HepG2 (cell line): ENCODE results near the gene DHRS11. TPM values are rescaled to one million over a fixed set of nuclear protein-coding genes. Genes with fewer than 3 reads are reported as not detected.

Source experiments
- ATAC-seq: fragments of 200-7000 bp; cut with Tn5 transposase; 3 replicates; pipeline ENCODE4 v1.9.1; 2020; ENCODE audit warnings: mild to moderate bottlenecking, moderate library complexity
- BruUV-seq: library from RNA; stranded (reverse); fragments of 400-500 nt; replicated peaks from 2 replicates; lab custom pipeline; 2021; lab: Mats Ljungman, UMichigan
- CTCF ChIA-PET: fragments of 300-600 bp; formaldehyde crosslinking; extraction: SDS; loops from one replicate; lab custom pipeline; 2021; ENCODE audit warnings: low total read pairs, inconsistent platforms, low intra/inter-chr PET ratio; lab: Yijun Ruan, JAX
- POLR2A ChIA-PET: fragments of 350-600 bp; sonication (Branson Sonifier 250); formaldehyde crosslinking; loops from one replicate; lab custom pipeline; 2020; ENCODE audit warnings: antibody characterized with exemption, inconsistent platforms; lab: Yijun Ruan, JAX
- DNase-seq: peaks from one replicate; pipeline ENCODE4 v3.0.0-alpha.2; 2015; ENCODE audit warnings: low spot score
- FAIRE-seq: peaks from 3 replicates; lab custom pipeline; 2011; peaks lifted over from hg19 to GRCh38; lab: Jason Lieb, UNC
- H2AFZ ChIP-seq: one replicate; pipeline ENCODE4 v1.6.1; 2011; ENCODE audit warnings: low read length, inconsistent platforms
- H3K27ac ChIP-seq: fragments of 300-600 bp; 3 replicates; pipeline ENCODE4 v1.8.0; 2011; ENCODE audit warnings: mixed run types, mild to moderate bottlenecking, mixed read lengths, low read length, inconsistent platforms; ENCODE audit not compliant: insufficient read depth; ENCODE audit errors: extremely low read length
- H3K27me3 ChIP-seq, 2 experiments: fragments of 200-600 bp in 1 of 2; 2 replicates in 1 of 2; 3 replicates in 1 of 2; pipeline versions ENCODE4 v1.6.0 to v1.8.0; 2011; ENCODE audit warnings: low read length in 2 of 2, mild to moderate bottlenecking in 2 of 2, moderate library complexity in 2 of 2, inconsistent platforms in 1 of 2; ENCODE audit not compliant: insufficient read depth in 2 of 2, control insufficient read depth in 1 of 2
- H3K36me3 ChIP-seq, 2 experiments: fragments of 200-600 bp in 1 of 2; replicated peaks in 1 of 2; 2 replicates in 1 of 2; 3 replicates in 1 of 2; pipeline versions ENCODE4 v1.5.1 to v1.8.0; 2011; ENCODE audit warnings: low read length in 2 of 2, inconsistent platforms in 1 of 2; ENCODE audit not compliant: insufficient read depth in 2 of 2, control insufficient read depth in 1 of 2
- H3K4me1 ChIP-seq: 2 replicates; pipeline ENCODE4 v1.5.1; 2012; ENCODE audit warnings: low read length, inconsistent platforms; ENCODE audit not compliant: insufficient read depth
- H3K4me2 ChIP-seq: 2 replicates; pipeline ENCODE4 v1.6.0; 2011; ENCODE audit warnings: low read depth, low read length, inconsistent platforms
- H3K4me3 ChIP-seq, 3 experiments: fragments of 200-600 bp in 1 of 3; sonication (generic), shearing (Covaris generic) in 1 of 3; replicated peaks in 1 of 3; 2 replicates each; pipeline ENCODE4 v1.5.1; 2011 to 2016; ENCODE audit warnings: low read length in 3 of 3, inconsistent platforms in 2 of 3, low read depth in 2 of 3, mild to moderate bottlenecking in 2 of 3, control low read depth in 1 of 3, mixed read lengths in 1 of 3; ENCODE audit not compliant: insufficient read depth in 1 of 3
- H3K79me2 ChIP-seq: one replicate; pipeline ENCODE4 v1.6.1; 2011; ENCODE audit warnings: low read length, inconsistent platforms; ENCODE audit not compliant: insufficient read depth
- H3K9ac ChIP-seq: 2 replicates; pipeline ENCODE4 v1.6.0; 2011; ENCODE audit warnings: mild to moderate bottlenecking, low read depth, low read length, inconsistent platforms; ENCODE audit not compliant: insufficient read depth
- H3K9me3 ChIP-seq: 2 replicates; pipeline ENCODE4 v1.5.1; 2012; ENCODE audit warnings: mild to moderate bottlenecking, low read length
- H4K20me1 ChIP-seq: 2 replicates; pipeline ENCODE4 v1.6.0; 2011; ENCODE audit warnings: inconsistent platforms, mild to moderate bottlenecking, low read length, moderate library complexity; ENCODE audit not compliant: insufficient read depth
- KAT2B ChIP-seq: fragments of 150-350 bp; IDR thresholded peaks from 2 replicates; pipeline ENCODE4 v1.6.1; 2014; ENCODE audit warnings: low read depth, low read length, borderline replicate concordance
- PHF8 ChIP-seq: sonication (generic); formaldehyde crosslinking; IDR thresholded peaks from 2 replicates; pipeline ENCODE4 v1.5.0; 2020; ENCODE audit warnings: missing genetic modification reagents
- RAD51 ChIP-seq: fragments of 450-650 bp; IDR thresholded peaks from 2 replicates; pipeline ENCODE4 v1.6.1; 2016; ENCODE audit warnings: borderline replicate concordance
- ZNF264 ChIP-seq: sonication (generic); formaldehyde crosslinking; IDR thresholded peaks from 2 replicates; pipeline ENCODE4 v1.4.0; 2020; ENCODE audit warnings: missing genetic modification reagents
- ZNF510 ChIP-seq: sonication (generic); formaldehyde crosslinking; IDR thresholded peaks from 2 replicates; pipeline ENCODE4 v1.4.0; 2020; ENCODE audit warnings: low read depth, mild to moderate bottlenecking, missing genetic modification reagents
- ZNF749 ChIP-seq: sonication (generic); formaldehyde crosslinking; IDR thresholded peaks from 2 replicates; pipeline ENCODE4 v1.8.0; 2022; ENCODE audit warnings: mild to moderate bottlenecking, missing genetic modification reagents, moderate library complexity, borderline replicate concordance
- ZNF75D ChIP-seq: sonication (generic); formaldehyde crosslinking; IDR thresholded peaks from 2 replicates; pipeline ENCODE4 v1.8.1; 2023; ENCODE audit warnings: missing genetic modification reagents, mild to moderate bottlenecking, borderline replicate concordance
- ZSCAN25 ChIP-seq: sonication (generic); formaldehyde crosslinking; IDR thresholded peaks from 2 replicates; pipeline ENCODE4 v1.8.0; 2022; ENCODE audit warnings: mild to moderate bottlenecking, missing genetic modification reagents
- WGBS: methylation state at CpG from one replicate; pipeline ENCODE4 v1.1.6; 2017; ENCODE audit warnings: low lambda C conversion rate; 5-methylcytosine and 5-hydroxymethylcytosine counted together
- in situ Hi-C: cut with HindIII; loops from 2 replicates; pipeline ENCODE4 v1.10.0; 2017; ENCODE audit warnings: low pct_unique_long_range_greater_than_20kb; ENCODE audit not compliant: extremely low pct_ligation_motif_present
- intact Hi-C: fragments of 100-400 bp; cut with micrococcal nuclease; formaldehyde crosslinking; loops from one replicate; pipeline ENCODE4 v1.10.0; 2022; ENCODE audit not compliant: unreplicated experiment
- polyA plus RNA-seq, 8 experiments: library from polyadenylated mRNA; depleted of rRNA in 3 of 8; stranded (reverse) in 7 of 8; unstranded in 1 of 8; fragments of >200 nt; fragmentation: Illumina TruSeq in 4 of 8; extraction: Trizol in 4 of 8; gene quantifications; 2 replicates each; pipeline versions ENCODE4 v1.2.1 to v1.2.3, GENCODE V29; 2011 to 2016; ENCODE audit warnings: low read depth in 4 of 8, missing spikeins in 1 of 8, mixed read lengths in 1 of 8; ENCODE audit not compliant: insufficient read depth in 1 of 8
- total RNA-seq, 5 experiments: library from RNA; depleted of rRNA; stranded (reverse); fragments of >200 nt; fragmentation: Illumina TruSeq; extraction: Trizol; gene quantifications; 2 replicates each; pipeline ENCODE4 v1.2.3, GENCODE V29; 2016; ENCODE audit warnings: low read depth in 1 of 5

Gene DHRS11
- total and polyA plus RNA-seq, 2 of the 13 experiments (the other 11 are each of a cell fraction or from before 2014, with no cell fraction given): 28.4 to 41.9 TPM

- intact Hi-C loops (no loop called here), in situ Hi-C loops (loop anchor here (25.0 kb wide), 1 partner anchor 620 kb away; no protein-coding TSS in a partner anchor)
- H4K20me1 ChIP-seq: no peaks in the 10 kb centered on the region
- ATAC-seq (no peak; the same call in 2 of the 3 replicates), DNase-seq (no peak), FAIRE-seq (no peak)
- 42% methylated on average over 4 of the region's 7 CpGs for WGBS
- ChIA-PET CTCF (no interaction called here), POLR2A (interaction anchor here (1.4 kb wide), 1 partner anchor 16 kb away, joined by 4 read pairs; the partner anchor contains the start of gene MRM1)
- peak; percentile 93 for TF ChIP-seq KAT2B
- TF ChIP-seq ZSCAN25 (CRISPR knock-in tag): peak; percentile 59; the same call in 1 of the 2 replicates
- no peak for TF ChIP-seq ZNF749
- TF ChIP-seq ZNF510 (CRISPR knock-in tag): no peak
- no peak for TF ChIP-seq RAD51
- no peak overlapping the region for H3K4me3 ChIP-seq
- no peaks in the 10 kb centered on the region for H3K79me2 ChIP-seq
- no peak overlapping the region for H3K27ac ChIP-seq
- no peaks in the 10 kb centered on the region for H3K4me1 ChIP-seq
- no peaks in the 10 kb centered on the region for H3K36me3 ChIP-seq
- no peak overlapping the region for H3K4me2 ChIP-seq
- no peaks in the 10 kb centered on the region for H3K27me3 ChIP-seq
- no TSS peak for BruUV-seq
- H3K9ac ChIP-seq: no peak overlapping the region
- H3K9me3 ChIP-seq: no peaks in the 10 kb centered on the region
- no peak overlapping the region for H2AFZ ChIP-seq
Measured at GRCh38 chr17:36617773-36618172, 26.1 kb downstream of the DHRS11 start.

- Histone ChIP-seq H3K9ac (no peak overlapping the region), H2AFZ (no peak overlapping the region), H3K36me3 (no peaks in the 10 kb centered on the region), H3K27me3 (no peaks in the 10 kb centered on the region), H3K79me2 (no peaks in the 10 kb centered on the region), H4K20me1 (no peaks in the 10 kb centered on the region), H3K27ac (no peak overlapping the region), H3K4me3 (no peak overlapping the region), H3K4me1 (peaks cover 9% of the 10 kb centered on the region), H3K4me2 (no peak overlapping the region), H3K9me3 (no peaks in the 10 kb centered on the region)
- WGBS: 50% methylated on average over 3 of the region's 3 CpGs
- DNase-seq (no peak), FAIRE-seq (no peak), ATAC-seq (no peak)
- POLR2A ChIA-PET: no interaction called here
- intact Hi-C loops (no loop called here), in situ Hi-C loops (loop anchor here (25.0 kb wide), 1 partner anchor 614 kb away; no protein-coding TSS in a partner anchor)
- TF ChIP-seq ZNF264 (CRISPR knock-in tag) (no peak), PHF8 (no peak), ZNF75D (CRISPR knock-in tag) (no peak)
- CTCF ChIA-PET: no interaction called here
- no TSS peak for BruUV-seq
Measured at GRCh38 chr17:36623281-36623680, 31.6 kb downstream of the DHRS11 start.
